NCI-H446 (cell line): Measurements from ENCODE around the gene KRTAP1-5.
"Not testable (repeated sequence)": the region's sequence is repeated elsewhere in the genome, so short reads cannot be mapped to it uniquely, and the experiment has no call there.

ENCODE experiments used
- DNase-seq, 2 experiments: peaks; one replicate each; lab custom pipeline; 2025; lab: John Stamatoyannopoulos, UW

The KRTAP1-5 gene

DNA sequence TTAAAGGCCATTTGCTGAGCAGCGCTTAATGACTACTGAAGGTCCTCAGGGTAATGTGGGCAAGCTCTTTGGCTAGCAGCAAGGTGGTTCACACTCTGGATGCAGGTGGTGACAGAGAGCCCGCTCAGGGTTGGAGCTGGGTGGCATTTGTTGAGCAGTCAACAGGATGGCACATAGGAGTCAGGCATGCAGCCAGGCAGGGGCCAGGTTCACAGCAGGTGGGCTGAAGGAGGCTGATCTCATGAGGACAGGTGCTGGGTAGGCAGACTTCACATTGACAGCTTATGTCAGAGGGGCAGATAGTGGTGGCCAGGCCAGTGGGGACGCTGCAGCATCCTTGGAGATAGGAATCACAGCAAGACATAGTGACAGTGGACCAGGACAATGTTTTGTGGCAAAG is 22.6 kb downstream of the KRTAP1-5 start:
- no peak for DNase-seq

DNA sequence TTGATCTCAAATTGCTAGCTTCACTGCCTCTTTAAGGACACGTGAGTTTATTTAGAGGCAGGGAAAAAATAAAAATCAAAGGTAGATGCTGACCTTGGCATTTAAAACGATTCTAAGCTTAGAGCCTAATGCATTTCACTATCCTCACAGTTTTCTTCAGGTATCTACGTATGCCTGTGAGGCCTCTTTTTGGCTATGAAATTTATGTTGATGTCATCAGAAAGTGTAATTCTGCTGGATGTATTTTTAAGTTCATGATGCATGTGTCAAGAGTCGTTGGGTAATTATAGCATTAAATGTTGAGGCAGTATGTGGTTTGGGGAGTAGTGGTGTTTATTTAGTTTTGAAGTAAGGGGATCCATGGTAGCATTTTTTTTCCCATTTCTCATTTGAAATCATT is 23.1 kb downstream of the KRTAP1-5 start:
- no peak for DNase-seq

DNA sequence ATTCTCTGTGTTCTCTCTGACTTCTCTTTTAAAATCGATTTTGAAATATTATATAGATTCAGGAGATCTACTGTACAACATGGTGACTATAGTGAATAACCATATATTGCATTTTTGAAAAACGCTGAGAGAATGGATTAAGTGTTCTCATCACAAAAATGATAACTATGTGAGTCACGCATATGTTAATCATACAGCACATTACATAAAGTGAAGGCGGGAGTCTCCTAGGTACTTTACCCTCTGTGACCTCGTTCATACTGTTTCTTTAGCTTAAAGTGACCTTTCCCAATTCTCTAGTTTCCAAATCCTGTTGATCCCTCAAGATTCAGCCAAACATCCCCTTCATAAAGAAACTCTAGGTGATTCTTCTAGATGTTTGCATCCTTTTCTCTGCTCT is 24.2 kb downstream of the KRTAP1-5 start:
- no peak for DNase-seq

DNA sequence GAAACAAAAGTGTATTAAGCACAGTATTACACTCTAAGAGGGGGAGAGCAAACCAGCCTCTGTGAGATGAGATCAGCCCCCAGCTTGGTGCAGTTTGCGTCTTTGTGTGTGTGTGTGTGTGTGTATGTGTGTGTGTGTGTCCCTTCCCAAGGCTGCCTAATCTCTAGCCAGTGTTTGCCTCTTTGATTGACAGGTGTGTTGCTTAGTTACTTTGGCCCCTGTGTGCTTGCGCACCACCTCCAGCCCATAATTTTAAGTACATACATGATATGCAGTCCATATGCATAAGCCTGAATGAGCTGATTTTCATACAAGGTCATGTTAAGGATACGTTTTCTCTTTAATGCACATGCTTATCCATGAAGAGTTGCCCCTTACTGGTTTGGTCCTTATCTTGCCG is 25.2 kb downstream of the KRTAP1-5 start:
- no peak for DNase-seq

DNA sequence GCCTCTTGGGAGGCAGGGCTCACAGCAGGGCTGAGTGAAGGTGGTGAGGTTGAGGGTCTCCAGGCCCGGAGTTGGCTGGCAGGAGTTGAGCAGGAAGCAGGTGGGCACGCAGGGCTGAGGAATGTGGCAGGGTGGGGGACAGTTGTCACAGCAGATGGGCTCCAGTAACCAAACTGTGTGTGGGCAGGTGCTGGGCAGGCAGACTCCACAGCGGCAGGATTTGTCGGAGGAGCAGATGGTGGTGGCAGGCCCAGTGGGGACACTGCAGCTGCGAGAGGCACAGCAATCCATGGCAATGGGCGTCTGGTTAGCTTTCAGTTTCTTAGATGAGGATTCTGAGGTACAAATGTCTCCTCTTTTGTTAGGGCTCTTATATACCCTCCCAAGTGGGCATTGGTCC is 27.4 kb downstream of the KRTAP1-5 start, which contains the start of gene KRTAP3-2:
TSS of gene KRTAP3-2 (minus strand) at position 344 of the 400 bp plus-strand sequence. CDS start at position 291, 53 bp downstream.
- not testable (repeated sequence) for DNase-seq

DNA sequence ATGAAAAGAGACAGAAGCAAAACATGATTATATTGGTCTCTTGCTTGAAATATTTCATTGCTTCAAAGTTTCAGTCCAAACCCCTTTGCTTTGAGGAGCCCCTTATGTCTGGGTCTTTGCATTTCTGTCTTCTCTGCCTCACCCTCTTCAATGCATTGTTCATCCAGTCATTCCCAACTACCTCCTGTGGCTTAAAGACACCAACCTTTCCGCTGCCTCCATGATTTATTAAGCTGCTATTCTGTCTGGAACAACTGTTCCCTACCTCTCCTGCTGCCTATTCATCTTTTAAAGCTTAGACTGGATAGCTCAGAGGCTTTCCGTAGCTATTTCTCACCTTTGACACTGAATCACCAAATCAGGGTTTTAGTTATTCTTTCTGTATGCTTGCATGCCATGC is 29.6 kb downstream of the KRTAP1-5 start:
- no peak for DNase-seq

DNA sequence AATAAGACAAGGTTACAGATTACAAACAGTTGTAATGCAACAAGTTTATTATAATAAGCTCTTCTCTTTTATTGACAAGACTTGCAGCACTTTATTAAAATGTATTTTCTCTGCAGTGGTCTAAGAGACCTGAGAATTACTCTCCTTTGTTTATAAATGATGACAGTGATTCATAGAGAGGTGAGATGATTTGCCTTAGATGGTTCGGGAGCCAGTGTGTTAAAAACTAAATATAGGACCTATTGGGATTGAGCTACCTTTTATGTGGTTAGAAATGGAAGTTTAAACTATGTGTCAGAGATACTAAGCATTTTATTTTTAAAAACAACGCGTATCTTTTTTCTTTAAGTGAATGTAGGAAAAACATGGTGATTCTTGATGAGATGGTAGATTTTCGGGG is 30.2 kb downstream of the KRTAP1-5 start:
- DNase-seq, result no peak

DNA sequence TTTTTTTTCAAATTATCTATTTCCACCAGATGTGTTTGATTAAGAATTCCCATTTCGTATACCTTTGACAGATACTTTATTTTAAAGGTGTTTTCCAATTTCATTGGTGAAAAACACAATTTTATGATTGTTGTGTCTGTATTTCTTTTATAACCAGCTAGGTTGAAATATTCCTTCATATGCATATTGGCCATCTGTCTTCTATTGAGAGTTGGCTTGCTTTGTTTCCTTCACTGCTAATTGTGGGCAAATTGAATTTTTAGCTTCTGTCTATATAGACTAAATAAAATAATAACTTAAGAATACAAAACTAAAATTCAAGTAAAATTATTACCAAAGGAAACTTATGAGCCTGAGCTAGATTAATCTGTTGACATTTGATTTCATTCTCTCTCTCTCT is 31.9 kb downstream of the KRTAP1-5 start:
- no peak for DNase-seq

DNA sequence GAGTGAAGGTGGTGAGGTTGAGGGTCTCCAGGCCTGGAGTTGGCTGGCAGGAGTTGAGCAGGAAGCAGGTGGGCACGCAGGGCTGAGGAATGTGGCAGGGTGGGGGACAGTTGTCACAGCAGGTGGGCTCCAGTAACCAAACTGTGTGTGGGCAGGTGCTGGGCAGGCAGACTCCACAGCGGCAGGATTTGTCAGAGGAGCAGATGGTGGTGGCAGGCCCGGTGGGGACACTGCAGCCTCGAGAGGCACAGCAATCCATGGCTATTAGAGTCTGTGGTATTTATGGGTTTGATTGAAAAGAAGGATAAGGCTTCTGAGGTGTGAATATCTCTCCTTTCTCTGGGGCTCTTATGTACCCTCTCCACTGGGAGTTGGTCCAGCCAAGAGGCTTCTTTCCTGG is 33.2 kb downstream of the KRTAP1-5 start, which contains the start of gene KRTAP3-3:
TSS of gene KRTAP3-3 (minus strand) at position 326 of the 400 bp plus-strand sequence. CDS start at position 259, 67 bp downstream.
- DNase-seq, result no peak

DNA sequence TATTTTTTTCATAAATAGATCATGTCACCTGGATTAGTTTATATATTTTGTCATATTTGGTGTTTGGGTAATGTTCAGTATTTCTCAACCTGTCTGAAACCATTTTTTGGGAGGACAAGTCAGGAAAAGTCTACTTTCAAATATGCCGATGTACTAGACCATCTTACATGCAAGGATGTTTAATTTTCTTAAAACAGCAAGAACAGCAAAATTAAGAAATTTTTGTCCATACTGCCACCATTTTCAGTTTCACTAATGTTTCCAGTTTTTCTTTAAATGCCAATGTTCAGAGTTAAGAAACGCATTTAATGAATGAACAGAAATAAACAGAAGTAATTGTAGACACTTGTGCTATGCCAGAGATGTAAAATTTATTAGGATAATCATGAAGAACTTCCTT is 33.9 kb downstream of the KRTAP1-5 start:
- DNase-seq, result no peak

DNA sequence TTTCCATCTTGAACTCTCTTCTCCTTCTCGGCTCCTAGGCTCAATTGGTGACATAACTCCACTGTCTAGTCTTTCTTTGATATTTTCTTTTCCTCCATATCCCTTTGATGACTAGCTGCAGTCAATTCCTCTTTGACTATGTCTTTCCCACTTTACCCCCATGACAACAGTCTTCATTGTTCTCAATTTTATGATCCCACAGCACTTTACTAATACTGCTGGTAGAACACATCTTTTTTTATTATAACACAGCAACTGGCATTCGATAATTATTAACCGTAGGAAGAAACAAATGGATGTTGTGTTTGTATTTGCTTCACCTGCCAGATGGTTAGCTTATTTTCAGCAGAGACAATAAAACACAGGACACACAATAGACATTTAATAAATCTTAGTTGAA is 34.3 kb downstream of the KRTAP1-5 start:
- DNase-seq, result no peak

DNA sequence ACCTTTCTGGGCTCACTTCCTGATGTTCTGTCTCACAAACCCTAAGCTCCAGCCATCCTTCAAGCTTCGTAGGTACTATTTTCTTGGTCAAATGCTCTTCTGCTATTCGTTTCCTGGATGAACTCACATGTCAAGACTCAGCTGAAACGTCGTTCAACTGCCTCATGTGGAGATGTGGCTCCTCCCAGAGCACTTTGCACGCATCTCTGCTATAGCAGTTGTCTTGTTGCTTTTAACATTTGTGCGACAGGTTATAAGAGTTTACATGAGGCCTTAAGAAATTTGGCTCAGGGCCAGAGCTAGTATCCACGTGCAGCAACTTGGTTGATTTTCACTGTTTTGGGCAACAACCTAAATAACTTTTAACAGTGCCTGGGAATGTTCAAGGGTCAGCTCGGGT is 40.1 kb downstream of the KRTAP1-5 start:
- DNase-seq, result no peak

DNA sequence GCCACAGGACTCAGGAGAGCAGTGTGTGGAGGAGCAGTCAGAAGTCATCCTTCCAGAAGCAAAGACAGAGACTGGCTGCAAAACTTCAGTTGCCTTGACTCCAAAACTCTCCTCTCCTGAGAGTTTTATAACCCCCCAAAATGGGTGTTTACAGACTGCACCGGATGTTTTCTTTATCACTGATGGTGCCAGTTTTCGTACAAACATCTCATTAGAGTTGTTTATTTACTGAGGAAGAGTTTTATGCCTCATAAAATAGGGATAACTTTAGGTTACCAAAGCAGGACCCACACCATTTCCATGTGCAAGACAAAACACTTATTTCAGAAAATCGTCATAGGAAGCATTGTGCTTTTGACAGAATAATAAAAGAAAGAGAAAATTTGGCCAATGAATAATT is 42.8 kb downstream of the KRTAP1-5 start, which contains the start of gene KRT40:
TSS of gene KRT40 (minus strand) at position 101 of the 400 bp plus-strand sequence. CDS start at position 48, 53 bp downstream.
- DNase-seq, result no peak

DNA sequence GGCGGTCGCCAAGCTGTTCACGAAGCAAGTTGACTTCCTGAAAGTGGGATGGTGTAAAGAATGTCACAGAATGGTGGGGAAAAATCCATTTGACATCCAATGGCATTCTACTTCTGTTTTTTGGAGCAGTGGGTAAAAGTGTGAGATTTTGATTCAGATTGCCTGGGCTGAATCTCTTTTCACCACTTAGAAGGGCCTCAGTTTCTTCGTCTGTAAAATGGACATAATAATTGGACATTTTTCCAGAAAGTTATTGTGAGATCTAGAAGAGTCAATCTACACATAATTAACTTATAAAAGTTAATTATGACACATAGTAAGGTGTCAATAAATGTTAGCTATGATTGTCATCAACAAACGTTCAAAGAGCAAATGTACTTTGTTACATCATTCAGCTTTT is 45.9 kb downstream of the KRTAP1-5 start:
- DNase-seq, result no peak

DNA sequence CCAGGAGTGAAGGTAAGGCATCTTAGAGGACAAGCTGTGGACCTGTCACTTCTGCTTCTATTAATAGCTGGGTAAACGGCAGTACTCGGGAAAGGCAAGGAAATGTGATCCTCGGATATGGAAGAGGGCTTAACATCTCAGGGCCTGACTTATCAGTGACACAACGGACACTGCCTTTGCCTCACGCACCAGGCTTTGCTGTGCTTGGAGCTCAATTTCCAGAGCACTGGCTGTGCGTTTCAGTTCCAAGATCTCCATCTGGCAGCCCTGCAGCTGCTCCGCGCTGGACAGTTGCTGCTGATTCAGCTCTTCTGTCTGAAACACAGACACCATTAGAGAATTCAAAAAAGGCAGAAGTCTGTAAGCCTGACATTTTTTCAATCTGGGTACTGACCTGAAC is 46.4 kb downstream of the KRTAP1-5 start:
- DNase-seq, result no peak

DNA sequence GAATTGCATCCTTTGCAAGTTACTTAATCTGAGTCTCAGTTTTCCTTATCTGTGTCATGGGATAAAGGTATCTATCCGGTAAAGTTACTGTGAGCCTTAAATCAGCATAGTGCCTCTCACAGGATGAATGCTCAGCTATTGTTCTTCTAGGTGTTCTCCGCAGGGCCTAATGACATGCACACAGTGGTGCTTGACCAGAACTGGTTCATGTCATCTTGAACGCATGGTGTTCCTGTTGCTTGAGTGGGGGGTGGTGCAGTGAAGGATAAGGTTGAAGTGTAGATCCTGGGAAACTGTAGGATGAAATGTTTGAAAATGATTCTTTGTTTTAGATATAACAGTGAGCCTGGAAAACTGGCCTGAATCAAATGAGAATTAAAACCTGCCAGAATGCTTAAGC is 46.9 kb downstream of the KRTAP1-5 start:
- no peak for DNase-seq

DNA sequence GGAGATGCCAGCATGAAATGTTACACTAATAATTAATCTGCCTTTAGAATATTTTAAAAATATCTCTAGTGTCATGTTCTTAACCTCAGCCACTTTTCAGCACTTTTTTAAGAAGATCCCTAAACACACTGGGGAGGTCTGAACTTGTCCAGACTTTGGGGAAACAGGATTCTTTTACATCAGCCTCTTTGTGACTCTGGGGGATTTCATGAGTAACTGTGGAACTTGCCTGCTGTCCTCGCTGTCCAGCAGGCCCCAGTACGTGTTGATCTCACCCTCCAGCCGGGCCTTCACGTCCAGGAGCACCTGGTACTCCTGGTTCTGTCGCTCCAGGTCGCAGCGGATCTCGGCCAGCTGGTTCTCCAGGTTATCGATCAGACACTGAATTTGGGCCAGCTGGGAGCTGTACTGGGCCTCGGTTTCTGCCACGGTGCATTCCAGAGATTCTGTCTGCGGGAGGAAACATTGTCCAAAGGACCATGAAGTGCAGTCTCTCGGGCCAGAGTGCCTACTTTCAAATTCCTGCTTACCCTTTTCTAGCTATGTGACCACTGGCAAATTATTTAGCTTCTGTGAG is 48.3 kb downstream of the KRTAP1-5 start:
- DNase-seq, result no peak
